ENCODE data around the gene KLHDC3. TPM values are rescaled to one million over a fixed set of nuclear protein-coding genes. Genes with fewer than 3 reads are reported as not detected.

The KLHDC3 gene
- total and polyA plus RNA-seq, 2 donors (not counting 3 experiments of a cell fraction or from before 2014, with no cell fraction given) = 84.8 to 120 TPM

- TF ChIP-seq MAX (IDR thresholded peaks at IDR 0.05; ENCODE audit: insufficient read depth, insufficient read length) = no peak
- peak; percentile 49 to 60 for TF ChIP-seq CTCF (IDR thresholded peaks at IDR 0.05; ENCODE audit: extremely low read depth in 1 of 2, insufficient read depth in 1 of 2, low read depth in 1 of 2, low read length in 2 of 2)
- Histone ChIP-seq H3K79me2 (ENCODE audit: control insufficient read depth, insufficient read depth, low read length) (peaks cover 8% of the 10 kb centered on the region), H3K9me1 (replicated peaks; ENCODE audit: control insufficient read depth, extremely low read depth, insufficient read depth, low read length) (no peaks in the 10 kb centered on the region), H3K4me3 (replicated peaks in 1 of 3; ENCODE audit: insufficient read depth in 1 of 3, low read depth in 1 of 3, low read length in 3 of 3) (no peak overlapping the region), H4K20me1 (replicated peaks; ENCODE audit: control insufficient read depth, extremely low read depth, insufficient read depth, low read length) (no peaks in the 10 kb centered on the region), H3K9ac (replicated peaks; ENCODE audit: extremely low read depth, insufficient read depth, low read length) (no peak overlapping the region), H2AFZ (ENCODE audit: low read depth, low read length) (no peak overlapping the region), H3K27me3 (ENCODE audit: control insufficient read depth in 2 of 2, insufficient read depth in 2 of 2, low read length in 2 of 2) (no peaks in the 10 kb centered on the region), H3K4me1 (ENCODE audit: control insufficient read depth, extremely low read depth, insufficient read depth, low read length) (peaks cover 12% of the 10 kb centered on the region), H3K36me3 (ENCODE audit: control insufficient read depth in 2 of 2, extremely low read depth in 1 of 2, insufficient read depth in 2 of 2, low read length in 2 of 2) (peaks cover 16 to 33% of the 10 kb centered on the region in 2 experiments), H3K27ac (ENCODE audit: insufficient read depth, low read depth, low read length) (no peak overlapping the region), H3K9me3 (replicated peaks; ENCODE audit: control insufficient read depth, insufficient read depth, low read length) (no peaks in the 10 kb centered on the region), H3K4me2 (ENCODE audit: insufficient read depth, low read length) (no peak overlapping the region)
- DNase-seq (ENCODE audit: low read depth, low spot score) (peak; percentile 49), FAIRE-seq (peak; percentile 56)
- ChIA-PET POLR2A (no interaction called here), CTCF (interaction anchor here (0.8 to 8.7 kb wide), 3 partner anchors 13 to 135 kb away, joined by 3 to 55 read pairs (median 3); no protein-coding TSS in a partner anchor)
- dilution Hi-C loops (cut with MboI; ENCODE audit: extremely low pct_ligation_motif_present, low sequenced_read_pairs) (no loop called here), intact Hi-C loops (cut with micrococcal nuclease) (loop anchor here (1.0 to 5.0 kb wide), 3 partner anchors 108 to 134 kb away; no protein-coding TSS in a partner anchor)
- BruUV-seq (replicated peaks) = no TSS peak
Observed at GRCh38 chr6:43009124-43009523, 4.9 kb upstream of the KLHDC3 start.

GRCh38 chr6:43011207-43011606 is 2.8 kb upstream of the KLHDC3 start:
- DNase-seq (ENCODE audit: low read depth, low spot score) (no peak), FAIRE-seq (no peak)
- ChIA-PET CTCF (interaction anchor here (1.1 to 8.7 kb wide), 5 partner anchors 27 to 133 kb away, joined by 3 to 55 read pairs (median 5); partner anchors contain the start of gene PPP2R5D), POLR2A (no interaction called here)
- no peak overlapping the region for H3K4me3 ChIP-seq (replicated peaks in 1 of 3; ENCODE audit: insufficient read depth in 1 of 3, low read depth in 1 of 3, low read length in 3 of 3)
- no peaks in the 10 kb centered on the region for H4K20me1 ChIP-seq (replicated peaks; ENCODE audit: control insufficient read depth, extremely low read depth, insufficient read depth, low read length)
- H3K36me3 ChIP-seq (ENCODE audit: control insufficient read depth in 2 of 2, extremely low read depth in 1 of 2, insufficient read depth in 2 of 2, low read length in 2 of 2) = peaks cover 16 to 33% of the 10 kb centered on the region in 2 experiments
- H2AFZ ChIP-seq (ENCODE audit: low read depth, low read length) = no peak overlapping the region
- BruUV-seq (replicated peaks) = TSS peak; percentile 13
- H3K27me3 ChIP-seq (ENCODE audit: control insufficient read depth in 2 of 2, insufficient read depth in 2 of 2, low read length in 2 of 2) = no peaks in the 10 kb centered on the region
- H3K9ac ChIP-seq (replicated peaks; ENCODE audit: extremely low read depth, insufficient read depth, low read length) = no peak overlapping the region
- peaks cover 25% of the 10 kb centered on the region for H3K79me2 ChIP-seq (ENCODE audit: control insufficient read depth, insufficient read depth, low read length)
- TF ChIP-seq JUN (IDR thresholded peaks at IDR 0.05; ENCODE audit: borderline replicate concordance, insufficient read depth, insufficient read length, low read depth) (no peak), POLR2AphosphoS5 (IDR thresholded peaks at IDR 0.05; ENCODE audit: insufficient read depth, low read depth, low read length) (no peak), GATA2 (IDR thresholded peaks at IDR 0.05; ENCODE audit: insufficient read depth, insufficient read length, low read depth, low read length) (no peak), CTCF (IDR thresholded peaks at IDR 0.05; ENCODE audit: extremely low read depth in 1 of 2, insufficient read depth in 1 of 2, low read depth in 1 of 2, low read length in 2 of 2) (no peak), MYC (IDR thresholded peaks at IDR 0.05; ENCODE audit: low read depth, low read length) (no peak), EZH2 (IDR thresholded peaks at IDR 0.05; ENCODE audit: borderline replicate concordance, low read depth, low read length, severe bottlenecking) (no peak), POLR2A (IDR thresholded peaks at IDR 0.05; ENCODE audit: low read depth, low read length) (no peak), FOS (IDR thresholded peaks at IDR 0.05; ENCODE audit: borderline replicate concordance, insufficient read depth, low read length) (no peak), MAX (IDR thresholded peaks at IDR 0.05; ENCODE audit: insufficient read depth, insufficient read length) (no peak)
- peaks cover 17% of the 10 kb centered on the region for H3K4me1 ChIP-seq (ENCODE audit: control insufficient read depth, extremely low read depth, insufficient read depth, low read length)
- intact Hi-C loops (cut with micrococcal nuclease) (loop anchor here (5.0 kb wide), 1 partner anchor 49 kb away; the partner anchor contains the start of gene GNMT), dilution Hi-C loops (cut with MboI; ENCODE audit: extremely low pct_ligation_motif_present, low sequenced_read_pairs) (no loop called here)
- H3K9me3 ChIP-seq (replicated peaks; ENCODE audit: control insufficient read depth, insufficient read depth, low read length) = no peaks in the 10 kb centered on the region
- no peaks in the 10 kb centered on the region for H3K9me1 ChIP-seq (replicated peaks; ENCODE audit: control insufficient read depth, extremely low read depth, insufficient read depth, low read length)
- no peak overlapping the region for H3K4me2 ChIP-seq (ENCODE audit: insufficient read depth, low read length)
- H3K27ac ChIP-seq (ENCODE audit: insufficient read depth, low read depth, low read length) = no peak overlapping the region
